Measurements from ENCODE around the gene ACOX1.

The ACOX1 gene

DNA sequence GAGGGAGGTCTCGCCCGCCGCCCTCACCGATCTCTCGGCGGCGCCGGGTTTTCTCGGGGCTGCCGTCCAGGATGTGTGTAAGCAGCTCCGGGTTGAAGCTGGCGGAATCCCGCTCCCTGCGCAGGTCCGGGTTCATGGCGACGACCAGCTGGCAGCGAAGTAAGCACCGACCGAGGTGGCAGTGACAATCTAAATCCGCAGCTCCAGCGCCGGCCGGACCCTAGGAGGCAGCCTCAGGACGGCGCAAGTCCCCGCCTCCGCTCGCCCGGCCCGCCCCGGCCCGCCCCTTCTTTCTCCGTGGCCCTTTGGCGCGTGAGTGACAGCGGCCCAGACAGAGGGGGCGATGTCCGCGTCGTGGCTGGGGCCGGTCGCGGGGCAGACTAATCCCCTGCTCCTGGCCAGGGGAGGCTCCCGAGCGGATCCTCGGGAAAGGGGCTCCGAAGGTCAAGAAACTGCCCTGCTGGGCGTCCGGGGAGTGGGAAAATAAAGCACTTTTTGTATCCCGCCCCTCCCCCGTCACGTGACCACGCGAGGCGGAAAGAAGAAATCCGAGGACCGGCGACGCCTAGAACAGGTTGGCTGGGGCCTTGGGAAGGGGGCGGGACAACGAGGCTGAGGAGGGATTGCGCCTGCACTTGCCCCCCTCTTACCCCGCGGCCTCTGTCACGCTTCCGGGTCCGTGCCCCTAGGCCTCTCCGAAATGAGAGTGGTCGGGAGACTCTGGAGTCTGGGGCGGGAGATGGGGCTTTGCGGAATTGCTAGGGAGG is at the start of gene ACOX1, which contains the start of gene TEN1:
ACOX1 (minus strand) TSS at position 229 of the 767 bp plus-strand sequence; CDS start at position 136, 93 bp downstream.
TEN1 (plus strand) TSS at position 303 of the 767 bp plus-strand sequence. CDS start 6,953 bp downstream, outside the sequence.
- DNase-seq = peak; percentile 95

DNA sequence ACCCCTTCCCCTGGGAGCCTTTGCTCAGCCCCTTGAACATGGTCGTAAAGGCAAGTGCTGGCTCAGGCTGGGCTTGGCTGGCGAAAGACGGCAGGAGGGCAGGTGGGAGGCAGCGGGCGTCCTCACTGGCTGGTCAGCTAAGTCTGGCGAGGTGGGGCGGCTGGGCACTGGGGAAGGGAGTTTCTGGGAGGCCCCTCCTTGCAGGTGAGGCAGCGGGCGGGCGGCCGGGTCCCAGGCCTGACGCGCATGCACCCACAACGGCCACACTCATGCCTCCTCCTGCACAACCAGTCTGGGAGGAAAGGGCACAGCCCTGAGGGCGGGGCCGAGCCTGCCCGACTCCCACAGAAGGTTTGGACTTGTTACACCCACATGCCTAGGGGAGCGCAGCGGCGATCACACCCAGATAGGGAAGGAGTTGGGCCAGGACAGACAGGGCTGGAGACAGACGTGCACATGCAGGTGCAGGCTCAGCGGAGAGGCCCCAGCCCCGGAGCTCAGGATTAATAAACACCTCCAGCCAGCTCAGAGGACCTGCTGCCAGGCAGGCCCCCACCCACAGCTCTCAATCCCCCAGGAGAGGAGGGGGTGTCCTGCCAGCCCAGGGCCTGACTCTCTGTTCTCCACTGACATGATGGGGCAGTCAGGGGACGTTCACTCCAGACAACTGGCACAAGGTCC is 48.3 kb upstream of the ACOX1 start, which contains the start of gene EVPL:
EVPL (minus strand) TSS at position 148 of the 681 bp plus-strand sequence; CDS start at position 40, 108 bp downstream.
- DNase-seq = no peak

DNA sequence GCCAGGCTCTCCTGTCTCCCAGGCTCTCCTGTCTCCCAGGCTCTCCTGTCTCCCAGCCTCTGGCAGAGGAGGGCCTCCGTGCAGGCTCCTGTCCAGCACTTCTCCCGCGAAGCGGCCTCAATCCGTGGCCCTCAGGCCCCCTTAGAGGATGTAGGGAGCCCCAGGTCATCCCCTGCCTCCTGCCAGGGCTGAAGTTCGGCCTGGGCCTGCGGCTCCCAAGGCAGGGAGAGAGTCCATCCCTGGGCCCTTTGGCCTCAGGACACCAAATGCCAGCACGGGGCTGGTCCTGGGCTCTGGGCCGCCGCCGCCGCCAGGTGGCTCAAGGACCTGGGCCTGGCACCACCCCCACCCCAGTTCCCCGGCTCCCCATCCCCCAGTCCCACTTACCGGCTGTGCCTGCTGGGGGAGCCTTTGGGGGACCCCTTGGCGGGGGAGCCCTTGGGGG is 47.8 kb upstream of the ACOX1 start:
- DNase-seq = no peak

DNA sequence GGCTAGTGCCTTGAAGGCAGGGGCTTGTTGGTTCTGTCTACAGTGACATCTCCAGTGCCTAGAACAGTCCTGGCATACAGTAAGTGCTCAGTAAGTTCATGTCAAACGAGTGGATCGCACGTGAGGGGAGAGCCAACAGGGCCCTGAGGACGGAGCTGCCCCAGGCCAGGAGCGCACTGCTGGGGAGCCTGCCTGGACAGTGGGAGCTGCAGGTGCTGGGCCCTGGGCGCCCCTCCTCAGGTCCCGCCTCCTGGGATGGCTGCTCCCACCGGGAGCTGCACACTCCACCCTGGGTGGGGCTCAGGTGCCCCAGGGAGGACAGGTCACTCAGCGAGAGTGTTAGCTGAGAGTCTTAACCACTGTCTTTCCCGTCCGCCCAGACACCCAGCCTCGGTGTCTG is 46.3 kb upstream of the ACOX1 start:
- no peak for DNase-seq

DNA sequence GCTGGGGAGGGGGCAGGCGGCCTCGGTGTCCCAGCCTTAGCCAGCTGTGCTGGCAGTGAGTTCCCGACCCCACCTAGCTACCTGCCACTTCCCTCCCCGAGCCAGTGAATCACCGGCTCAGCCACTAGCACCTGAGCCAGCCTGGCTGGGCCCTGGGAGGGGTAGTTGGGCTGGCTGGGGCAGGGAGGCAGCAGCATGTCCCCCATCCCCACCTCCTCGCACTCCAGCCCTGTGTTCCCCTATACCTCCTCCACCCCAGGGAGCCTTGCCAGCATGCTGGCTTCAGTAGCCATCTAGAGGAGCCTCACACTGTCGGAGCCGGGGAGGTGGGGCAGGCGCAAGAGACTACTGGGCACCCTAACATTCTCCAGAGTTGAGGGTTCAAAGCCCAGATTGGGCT is 45.4 kb upstream of the ACOX1 start:
- DNase-seq = no peak

DNA sequence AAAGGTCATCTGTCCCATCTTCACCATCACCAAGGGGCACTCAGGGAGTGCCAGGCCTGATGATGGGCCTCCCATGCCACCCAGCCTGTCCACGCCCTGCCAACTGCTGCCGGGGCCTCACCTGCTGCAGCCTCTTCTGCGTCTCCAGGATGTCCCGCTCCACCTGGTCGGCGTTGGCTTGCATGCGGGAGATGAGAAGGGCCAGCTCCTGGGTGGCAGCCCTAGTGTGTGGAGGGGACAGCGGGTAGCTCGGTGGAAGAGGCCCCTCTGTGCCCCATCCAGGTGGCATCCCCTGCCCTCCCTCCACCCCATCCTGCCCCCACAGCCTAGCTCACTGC is 44.9 kb upstream of the ACOX1 start:
- no peak for DNase-seq

DNA sequence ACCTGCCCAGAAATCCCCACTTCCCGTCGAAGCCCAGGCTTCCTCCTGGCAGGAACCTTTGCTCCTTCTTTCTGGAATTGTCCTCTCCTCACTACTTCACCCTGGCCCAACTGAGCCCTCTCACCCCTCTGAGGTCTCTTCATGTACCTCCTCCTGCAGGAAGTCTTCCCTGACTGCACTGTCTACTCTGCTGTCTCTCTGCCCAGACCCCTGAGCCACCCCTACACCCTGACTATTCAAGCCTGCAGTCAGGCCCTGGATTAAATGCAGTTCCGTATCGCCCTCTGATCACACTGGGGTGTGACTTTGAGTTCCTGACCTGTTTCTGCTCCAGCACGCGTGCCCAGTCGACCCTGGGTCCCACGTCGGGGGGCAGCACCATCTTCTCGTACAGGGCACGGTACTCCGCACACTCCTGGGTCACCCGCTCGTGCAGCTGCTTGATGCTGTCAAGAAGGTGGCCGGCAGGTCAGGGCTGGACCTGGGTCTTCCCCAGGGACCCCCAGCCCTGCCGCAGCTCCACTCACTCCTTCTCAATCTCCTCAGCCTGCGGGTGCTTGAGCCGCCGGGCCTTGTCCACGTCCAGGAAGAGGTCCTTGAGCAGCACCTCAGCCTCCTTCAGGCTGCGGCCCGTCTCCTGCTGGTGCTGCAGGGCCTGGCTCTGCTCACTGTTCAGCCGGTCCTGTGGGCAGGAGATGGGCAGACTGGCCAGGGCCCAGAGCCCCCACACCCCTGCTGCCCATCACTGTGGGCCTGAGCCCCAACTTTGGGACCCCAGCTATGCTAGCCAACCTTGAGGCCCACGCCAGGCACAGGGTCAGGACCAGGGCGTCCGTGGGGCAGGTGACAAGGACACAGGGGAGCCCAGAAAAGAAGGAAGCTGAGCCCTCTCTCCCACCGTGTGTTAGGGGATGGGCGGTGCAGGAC is 44.3 kb upstream of the ACOX1 start:
- no peak for DNase-seq

DNA sequence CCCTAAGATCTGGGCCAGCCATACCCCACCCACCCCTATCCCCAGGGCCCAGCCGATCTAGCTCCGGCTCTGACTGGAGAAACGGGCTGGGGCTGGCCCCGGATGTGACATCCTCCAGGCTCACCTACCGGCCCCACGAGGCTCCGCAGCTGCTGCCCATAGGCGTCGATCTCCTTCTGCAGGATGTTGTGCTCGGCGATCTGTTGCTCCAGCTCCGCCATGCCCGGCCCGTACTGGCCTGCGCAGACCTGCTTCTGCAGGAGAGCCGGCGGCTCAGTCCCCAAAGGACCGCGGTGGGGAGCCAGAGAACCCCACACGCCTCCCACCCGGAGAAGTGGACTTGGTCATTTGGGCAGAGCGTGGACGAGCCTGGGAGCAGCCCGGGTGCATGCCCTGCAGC is 43.3 kb upstream of the ACOX1 start:
- DNase-seq = no peak

DNA sequence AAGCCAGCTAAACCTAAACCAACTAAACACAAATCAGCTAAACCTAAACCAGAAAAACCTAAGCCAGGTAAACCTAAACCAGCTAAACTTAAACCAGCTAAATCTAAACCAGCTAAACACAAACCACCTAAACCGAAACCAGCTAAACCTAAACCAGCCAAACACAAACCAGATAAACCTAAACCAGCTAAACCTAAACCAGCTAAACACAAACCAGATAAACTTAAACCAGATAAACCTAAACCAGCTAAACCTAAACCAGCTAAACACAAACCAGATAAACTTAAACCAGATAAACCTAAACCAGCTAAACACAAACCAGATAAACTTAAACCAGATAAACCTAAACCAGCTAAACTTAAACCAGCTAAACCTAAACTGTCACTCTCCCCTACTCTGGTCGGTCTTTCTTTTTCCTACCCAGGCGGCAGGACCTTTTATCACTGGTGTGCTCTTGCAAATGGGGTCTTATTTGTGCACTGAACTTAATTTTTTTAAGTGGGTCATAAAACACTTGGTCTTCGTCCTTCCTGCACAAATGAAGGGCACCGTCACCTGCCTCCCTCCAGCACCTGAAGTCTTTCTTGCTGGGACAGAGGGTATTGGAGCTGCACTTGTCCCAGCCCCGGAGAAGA is 41.0 kb upstream of the ACOX1 start:
- DNase-seq = no peak

DNA sequence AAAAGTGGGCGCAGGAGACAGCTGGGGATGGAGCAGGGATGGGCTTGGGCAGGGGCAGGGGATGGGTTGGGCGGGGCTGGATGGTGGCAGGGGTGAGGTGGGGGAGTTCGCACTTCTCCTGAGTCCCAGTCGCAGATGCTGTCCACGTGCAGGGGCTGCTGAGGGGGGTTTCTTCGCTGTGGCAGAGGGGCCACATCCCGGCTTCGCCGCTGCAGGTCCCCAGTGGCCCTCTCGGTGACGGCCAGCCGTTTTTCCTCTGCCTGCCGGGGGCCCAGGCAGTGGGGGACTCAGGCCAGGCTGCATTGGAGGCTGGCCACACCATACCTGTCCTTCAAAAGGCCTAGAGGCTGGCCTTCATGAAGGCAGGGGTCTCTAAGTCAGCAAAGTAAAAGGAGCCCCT is 39.8 kb upstream of the ACOX1 start:
- DNase-seq = no peak

DNA sequence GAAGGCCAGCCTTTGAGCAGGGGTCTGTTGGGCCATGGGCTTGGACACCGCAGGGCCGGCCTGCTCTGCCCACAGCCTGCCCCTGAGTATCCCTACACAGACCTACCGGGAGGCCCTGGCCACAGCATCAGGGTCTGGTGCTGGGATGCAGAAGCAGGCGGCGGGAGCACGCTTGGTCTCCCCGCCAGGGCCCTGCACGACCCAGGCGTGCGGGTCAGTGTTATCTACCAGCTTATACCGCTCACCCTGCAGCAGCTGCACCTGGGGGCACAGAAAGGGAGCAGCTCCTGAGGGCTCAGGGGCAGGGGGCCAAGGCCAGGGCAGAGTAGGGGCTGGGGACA is 39.3 kb upstream of the ACOX1 start:
- no peak for DNase-seq

DNA sequence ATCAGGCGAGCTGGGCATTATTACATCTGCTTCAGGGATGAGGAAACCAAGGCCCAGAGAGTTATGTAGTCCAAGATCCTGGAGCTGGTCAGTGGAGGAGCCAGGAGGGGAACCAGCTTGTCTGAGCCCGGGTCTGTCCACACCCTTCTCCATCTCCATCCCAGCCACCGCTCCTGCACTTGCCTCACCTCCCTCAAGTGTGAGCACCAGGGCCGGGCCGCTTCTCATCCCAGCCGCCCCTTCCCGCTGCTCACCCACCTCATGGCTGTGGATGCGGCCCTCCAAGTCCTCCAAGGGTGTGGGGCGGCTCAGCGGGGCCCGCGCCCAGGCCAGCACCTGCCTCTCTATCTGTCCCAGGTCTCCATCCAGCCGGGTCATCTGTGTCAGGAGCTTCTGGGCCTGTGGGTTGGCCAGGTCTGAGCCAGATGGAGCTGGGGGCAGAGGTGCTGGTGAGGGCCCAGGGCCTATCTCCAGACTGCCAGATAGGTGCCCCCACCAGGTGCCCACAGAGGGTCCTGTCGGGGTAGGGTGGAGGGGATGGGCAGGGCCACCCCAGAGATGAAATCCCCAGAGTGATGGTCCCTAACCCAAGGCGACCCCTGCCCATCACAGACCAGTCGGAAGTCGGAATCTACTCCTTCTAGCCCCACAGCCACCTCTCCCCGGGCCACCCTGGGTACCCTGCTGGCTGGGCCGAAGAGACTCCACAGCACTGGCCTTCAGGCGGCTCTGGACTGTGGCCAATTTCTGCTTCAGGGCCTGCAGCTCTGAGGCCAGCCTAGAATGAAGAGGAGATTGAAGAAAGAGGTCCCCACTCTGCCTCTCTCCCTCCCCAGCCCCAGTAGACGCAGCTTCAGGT is 38.7 kb upstream of the ACOX1 start:
- no peak for DNase-seq

DNA sequence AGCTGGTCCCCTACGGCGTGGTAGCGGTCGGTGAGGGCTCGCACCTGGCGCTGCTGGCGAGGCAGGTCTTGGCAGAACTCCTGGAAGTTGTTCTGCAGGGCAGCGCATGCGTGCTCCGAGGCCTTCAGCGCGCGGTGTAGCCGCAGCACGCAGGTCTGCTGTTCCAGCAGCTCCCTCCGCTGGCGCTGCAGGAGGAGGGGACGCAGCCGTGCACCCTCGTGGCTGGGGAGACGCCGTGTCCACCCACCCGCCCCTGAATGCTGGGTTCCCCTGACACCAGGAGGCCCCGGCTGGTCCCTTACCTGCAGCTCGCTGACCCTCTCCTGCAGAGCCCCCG is 35.9 kb upstream of the ACOX1 start:
- DNase-seq = no peak

DNA sequence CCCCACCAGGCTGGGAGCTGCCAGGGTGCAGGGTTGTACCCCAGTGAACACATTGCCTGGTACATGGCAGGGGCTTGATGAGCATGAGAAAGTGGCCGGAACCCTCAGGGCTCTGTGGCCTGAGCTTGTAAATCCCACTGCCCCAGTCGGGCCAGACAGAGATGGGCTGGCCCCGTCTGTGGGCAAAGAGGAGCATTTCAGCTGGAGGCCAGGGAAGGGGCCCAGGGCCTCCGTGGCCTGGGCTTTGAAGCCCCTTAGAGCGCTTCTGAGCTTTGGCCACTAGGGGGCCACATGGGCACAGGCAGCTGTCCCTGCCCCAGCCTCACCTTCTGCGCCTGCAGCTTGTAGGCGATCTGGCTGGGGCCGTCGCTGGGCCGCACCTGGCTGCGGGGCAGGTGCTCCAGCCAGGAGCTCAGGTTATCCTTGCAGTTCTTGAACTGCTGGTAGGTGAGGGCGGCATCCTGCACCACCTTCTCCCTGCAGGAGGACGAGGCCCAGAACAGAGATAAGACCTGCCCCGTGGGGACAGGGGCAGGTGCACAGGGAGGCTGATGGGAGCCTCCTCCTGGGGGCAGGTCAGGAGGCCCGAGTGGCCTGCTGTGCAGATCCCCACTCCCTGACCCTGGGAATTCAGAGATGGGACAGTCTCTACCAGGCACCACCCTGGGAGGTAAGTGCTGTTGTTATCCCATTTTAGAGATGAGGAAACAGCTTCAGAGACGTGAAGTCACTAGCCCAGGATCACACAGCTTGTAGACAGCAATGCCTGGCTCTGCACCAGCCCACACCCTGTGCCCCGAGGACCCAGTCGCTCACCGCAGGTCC is 35.3 kb upstream of the ACOX1 start:
- peak; percentile 73 for DNase-seq

DNA sequence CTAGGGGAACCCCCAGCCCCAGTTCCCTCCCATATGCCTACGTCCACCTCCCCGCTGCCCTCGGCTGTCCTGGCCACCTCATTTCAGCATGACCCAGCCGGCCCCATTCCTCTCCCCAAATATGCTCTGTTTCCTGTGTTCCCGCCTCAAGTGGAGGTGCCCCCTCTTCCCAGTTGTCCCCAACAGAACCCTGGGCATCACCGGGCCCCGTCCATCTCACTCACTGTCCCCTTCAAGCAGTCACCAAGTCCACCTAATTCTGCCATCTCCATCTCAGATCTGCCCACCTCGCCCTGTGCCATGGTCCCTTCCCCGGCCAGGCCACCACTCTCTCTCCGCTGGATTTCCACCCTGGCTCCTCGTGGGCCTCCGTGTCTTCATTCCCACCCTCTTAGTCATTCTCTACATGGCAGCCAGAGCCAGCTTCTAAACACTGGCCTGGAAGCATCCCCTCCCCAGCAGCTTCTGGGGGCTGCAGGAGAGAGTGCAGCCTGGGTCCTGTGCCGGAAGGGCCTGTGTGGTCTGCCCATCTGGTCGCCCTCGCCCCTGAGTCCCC is 34.5 kb upstream of the ACOX1 start:
- no peak for DNase-seq

DNA sequence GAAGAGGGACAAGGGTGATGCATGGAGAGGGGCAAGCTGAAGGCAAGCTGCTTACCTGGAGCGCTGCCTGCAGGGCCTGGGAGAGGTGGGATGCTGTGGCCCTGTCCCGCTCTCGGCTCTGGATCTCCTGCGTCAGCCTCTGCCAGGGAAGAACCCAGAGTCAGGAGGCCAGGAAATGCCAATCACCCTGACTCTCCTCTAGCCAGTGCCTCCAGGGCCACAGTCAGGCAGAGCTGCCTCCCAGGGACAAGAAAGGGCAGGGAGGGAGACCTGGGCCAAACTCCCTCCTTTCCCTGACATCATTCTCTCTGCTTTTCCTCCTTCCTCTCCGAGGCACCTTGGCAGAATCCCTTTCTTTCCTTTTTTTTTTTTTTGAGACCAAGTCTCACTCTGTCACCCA is 33.0 kb upstream of the ACOX1 start:
- no peak for DNase-seq

DNA sequence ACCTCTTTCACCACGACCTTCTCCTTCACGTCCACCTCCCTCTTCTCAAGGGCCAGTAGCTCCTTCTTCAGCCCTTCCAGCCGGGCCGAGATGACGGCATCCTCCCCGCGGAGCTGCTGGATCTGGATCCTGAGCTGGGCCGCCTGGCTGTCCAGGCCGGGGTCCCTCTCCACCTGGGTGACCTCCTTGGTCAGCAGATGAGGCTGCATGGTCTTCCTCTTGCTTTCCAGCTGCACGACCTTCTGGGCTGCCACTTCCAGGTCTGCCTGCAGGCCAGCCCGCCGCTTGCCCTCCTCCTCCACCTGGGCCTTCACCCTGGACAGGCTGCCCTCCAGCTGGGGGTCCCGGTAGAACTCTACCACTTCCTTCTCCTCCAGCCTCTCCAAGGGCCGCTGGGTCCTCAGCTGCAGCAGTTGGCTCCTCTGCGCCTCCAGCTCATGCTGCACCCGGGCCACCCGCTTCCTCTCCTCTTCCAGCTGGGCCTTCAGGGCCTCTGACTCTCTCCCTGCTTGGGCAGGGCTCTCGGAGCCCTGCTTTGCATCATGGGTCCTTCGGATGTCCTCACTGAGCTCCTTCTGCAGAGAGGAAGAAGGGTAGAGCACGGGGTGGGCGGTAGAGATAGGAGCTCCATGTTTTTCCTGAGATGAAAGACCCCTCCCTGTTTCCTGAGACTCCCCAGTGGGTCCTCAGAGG is 31.1 kb upstream of the ACOX1 start:
- no peak for DNase-seq

DNA sequence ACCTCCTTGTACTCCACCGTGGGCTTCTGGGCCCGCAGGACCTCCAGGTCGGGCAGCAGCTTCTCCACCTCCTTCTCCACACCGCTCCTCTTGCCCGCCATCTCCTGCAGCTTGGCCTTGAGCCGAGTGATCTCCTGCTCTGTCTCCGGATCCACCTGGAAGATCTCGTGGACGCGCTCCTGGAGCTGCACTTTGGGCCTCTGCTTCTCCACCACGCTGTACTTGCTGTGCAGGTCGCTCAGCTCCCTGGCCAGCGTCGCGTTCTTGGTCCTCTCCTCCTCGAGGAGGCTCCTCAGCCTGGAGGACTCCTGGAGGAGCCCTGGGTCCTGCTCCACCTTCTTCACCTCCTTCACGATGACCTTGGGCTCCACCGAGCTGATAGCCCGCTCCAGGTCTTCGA is 30.5 kb upstream of the ACOX1 start:
- no peak for DNase-seq

DNA sequence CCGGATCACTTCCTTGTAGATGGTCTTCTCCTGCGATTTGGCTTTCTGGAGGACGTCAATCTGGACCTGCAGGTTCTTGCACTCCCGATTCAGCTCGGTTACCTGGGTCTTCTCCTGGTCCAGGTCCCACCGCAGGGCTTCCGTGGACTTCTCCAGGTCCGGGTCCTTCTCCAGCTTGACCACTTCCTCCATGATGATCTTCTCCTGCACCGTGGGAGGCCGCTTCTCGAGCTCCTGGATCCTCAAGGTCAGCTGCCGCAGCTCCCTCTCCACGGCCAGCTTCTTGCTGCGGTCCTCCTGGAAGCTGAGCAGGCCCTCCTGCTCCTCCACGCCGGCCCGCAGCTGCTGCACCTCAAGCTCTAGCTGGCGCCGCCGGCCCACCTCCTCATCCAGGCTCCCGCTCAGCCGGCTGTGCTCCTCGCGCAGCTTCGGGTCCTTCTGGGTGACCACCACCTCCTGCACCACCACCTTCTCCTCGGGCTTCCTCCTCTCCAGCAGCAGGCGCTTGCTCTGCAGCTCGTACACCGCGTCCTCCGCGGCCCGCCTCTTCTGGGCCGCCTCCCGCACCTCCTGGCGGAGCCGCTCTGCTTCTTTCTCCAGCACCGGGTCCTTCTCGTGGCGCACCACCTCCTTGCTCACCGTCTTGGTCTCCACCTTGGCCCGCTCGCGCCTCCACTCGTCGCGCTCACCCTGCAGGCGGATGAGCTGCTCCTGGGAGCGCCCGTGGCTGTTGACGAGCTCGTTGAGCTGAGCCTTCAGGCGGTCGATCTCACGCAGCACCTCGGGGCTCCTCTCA is 29.9 kb upstream of the ACOX1 start:
- no peak for DNase-seq
